HepG2 (cell line): Measurements from ENCODE around the gene TOR2A. TPM values are rescaled to one million over a fixed set of nuclear protein-coding genes. Genes with fewer than 3 reads are reported as not detected.

Experiments
- ARID3A ChIP-seq: IDR thresholded peaks from 2 replicates; pipeline ENCODE4 v1.6.1; 2012; ENCODE audit warnings: low read depth, low read length, improper control_type of control experiment
- CBFB ChIP-seq: sonication (generic); formaldehyde crosslinking; IDR thresholded peaks from 2 replicates; pipeline ENCODE4 v1.4.0; 2020; ENCODE audit warnings: missing genetic modification reagents
- DRAP1 ChIP-seq: IDR thresholded peaks from 2 replicates; pipeline ENCODE4 v1.6.1; 2016; ENCODE audit warnings: missing genetic modification reagents, missing compliant biosample characterization
- DZIP1 ChIP-seq: sonication (generic); formaldehyde crosslinking; IDR thresholded peaks from 2 replicates; pipeline ENCODE4 v1.5.0; 2020; ENCODE audit warnings: mild to moderate bottlenecking, missing genetic modification reagents
- GLI4 ChIP-seq: sonication (generic); formaldehyde crosslinking; IDR thresholded peaks from 2 replicates; pipeline ENCODE4 v1.5.1; 2020; ENCODE audit warnings: missing genetic modification reagents, mild to moderate bottlenecking, moderate library complexity, borderline replicate concordance
- HNRNPLL ChIP-seq: fragments of 200-400 bp; formaldehyde crosslinking; IDR thresholded peaks from 2 replicates; pipeline ENCODE4 v1.6.1; 2017; ENCODE audit warnings: mild to moderate bottlenecking, low read depth, low read length; ENCODE audit not compliant: poor library complexity, severe bottlenecking
- KAT8 ChIP-seq: IDR thresholded peaks from 2 replicates; pipeline ENCODE4 v1.6.1; 2016; ENCODE audit warnings: missing genetic modification reagents, missing compliant biosample characterization
- MAFK ChIP-seq, 2 experiments: IDR thresholded peaks in 1 of 2; conservative IDR thresholded peaks in 1 of 2; 2 replicates each; pipeline ENCODE4 v1.6.1; 2011; ENCODE audit warnings: improper control_type of control experiment in 2 of 2, low read length in 2 of 2
- MAZ ChIP-seq, 2 experiments: sonication (generic) in 1 of 2; formaldehyde crosslinking in 1 of 2; IDR thresholded peaks; 2 replicates each; pipeline versions ENCODE4 v1.5.0 to v1.6.1; 2012 to 2020; ENCODE audit warnings: low read depth in 2 of 2, mild to moderate bottlenecking in 2 of 2, borderline replicate concordance in 1 of 2, improper control_type of control experiment in 1 of 2, low read length in 1 of 2, missing genetic modification reagents in 1 of 2, moderate library complexity in 1 of 2
- MEIS1 ChIP-seq: sonication (generic); formaldehyde crosslinking; IDR thresholded peaks from 2 replicates; pipeline ENCODE4 v1.9.0; 2021; ENCODE audit warnings: mild to moderate bottlenecking, missing genetic modification reagents, moderate library complexity, borderline replicate concordance
- MEIS2 ChIP-seq: sonication (generic); formaldehyde crosslinking; IDR thresholded peaks from 2 replicates; pipeline ENCODE4 v1.9.0; 2021; ENCODE audit warnings: mild to moderate bottlenecking, missing genetic modification reagents
- MXI1 ChIP-seq: IDR thresholded peaks from 3 replicates; pipeline ENCODE4 v1.6.1; 2012; ENCODE audit warnings: low read depth, low read length, inconsistent platforms, borderline replicate concordance
- MYC ChIP-seq: sonication (generic); formaldehyde crosslinking; IDR thresholded peaks from 2 replicates; pipeline ENCODE4 v1.9.0; 2021; ENCODE audit warnings: missing genetic modification reagents, borderline replicate concordance
- PLRG1 ChIP-seq: fragments of 450-650 bp; conservative IDR thresholded peaks from 2 replicates; pipeline ENCODE4 v1.6.1; 2016
- SIX1 ChIP-seq: sonication (generic); formaldehyde crosslinking; IDR thresholded peaks from 2 replicates; pipeline ENCODE4 v1.4.0; 2020; ENCODE audit warnings: missing genetic modification reagents, borderline replicate concordance
- TAF1 ChIP-seq: sonication (generic); formaldehyde crosslinking; IDR thresholded peaks from 2 replicates; pipeline ENCODE4 v1.4.0; 2020; ENCODE audit warnings: missing genetic modification reagents
- TOPORS ChIP-seq: sonication (generic); formaldehyde crosslinking; IDR thresholded peaks from 2 replicates; pipeline ENCODE4 v1.8.0; 2023; ENCODE audit warnings: mild to moderate bottlenecking, missing genetic modification reagents
- ZNF136 ChIP-seq: sonication (generic); formaldehyde crosslinking; IDR thresholded peaks from 2 replicates; pipeline ENCODE4 v1.8.1; 2022; ENCODE audit warnings: low read depth, mild to moderate bottlenecking, moderate library complexity, missing genetic modification reagents
- ZNF580 ChIP-seq: IDR thresholded peaks from 2 replicates; pipeline ENCODE4 v1.6.1; 2016; ENCODE audit warnings: low read depth, borderline replicate concordance
- polyA plus RNA-seq, 8 experiments: library from polyadenylated mRNA; depleted of rRNA in 3 of 8; stranded (reverse) in 7 of 8; unstranded in 1 of 8; fragments of >200 nt; fragmentation: Illumina TruSeq in 4 of 8; extraction: Trizol in 4 of 8; gene quantifications; 2 replicates each; pipeline versions ENCODE4 v1.2.1 to v1.2.3, GENCODE V29; 2011 to 2016; ENCODE audit warnings: low read depth in 4 of 8, missing spikeins in 1 of 8, mixed read lengths in 1 of 8; ENCODE audit not compliant: insufficient read depth in 1 of 8
- total RNA-seq, 5 experiments: library from RNA; depleted of rRNA; stranded (reverse); fragments of >200 nt; fragmentation: Illumina TruSeq; extraction: Trizol; gene quantifications; 2 replicates each; pipeline ENCODE4 v1.2.3, GENCODE V29; 2016; ENCODE audit warnings: low read depth in 1 of 5

The TOR2A gene
- total and polyA plus RNA-seq, 2 of the 13 experiments (the other 11 are each of a cell fraction or from before 2014, with no cell fraction given): 3.5 to 7.2 TPM

- TF ChIP-seq ARID3A (no peak), MYC (peak; percentile 34; the same call in 1 of the 2 replicates), ZNF580 (peak; percentile 48; the same call in 1 of the 2 replicates), HNRNPLL (peak; percentile 83), KAT8 (CRISPR knock-in tag) (0 out of 2 replicates have a peak, but pooled peaks have one; percentile 31), DZIP1 (no peak), ZNF136 (no peak), CBFB (CRISPR knock-in tag) (0 out of 2 replicates have a peak, but pooled peaks have one; percentile 39), TAF1 (CRISPR knock-in tag) (no peak), MAZ (IDR thresholded peaks at IDR 0.05; ENCODE audit: borderline replicate concordance, low read depth, low read length) (peak; percentile 95), MAZ (CRISPR knock-in tag; IDR thresholded peaks at IDR 0.05; ENCODE audit: low read depth) (peak; percentile 84), MEIS2 (CRISPR knock-in tag) (peak; percentile 93), TOPORS (CRISPR knock-in tag) (no peak), MEIS1 (CRISPR knock-in tag) (peak; percentile 70; the same call in 1 of the 2 replicates), MAFK (conservative IDR thresholded peaks at IDR 0.05 in 1 of 2, IDR thresholded peaks at IDR 0.05 in 1 of 2; ENCODE audit: low read length in 2 of 2) (no peak), GLI4 (CRISPR knock-in tag) (no peak), DRAP1 (CRISPR knock-in tag) (peak; percentile 33; the same call in 1 of the 2 replicates), SIX1 (CRISPR knock-in tag) (no peak), PLRG1 (no peak), MXI1 (peak; percentile 66; the same call in 1 of the 3 replicates)
Measured at GRCh38 chr9:127770905-127771569, 35.9 kb upstream of the TOR2A start (continued).
